ENCODE results near the gene FGF12.

FGF12 gene

GRCh38 chr3:192249516-192249915 lies 477.8 kb downstream of the FGF12 start:
- TF ChIP-seq CTCF (IDR thresholded peaks at IDR 0.05) = no peak

GRCh38 chr3:192246847-192247559 lies 480.3 kb downstream of the FGF12 start:
- no peak for TF ChIP-seq CTCF (IDR thresholded peaks at IDR 0.05)

- TF ChIP-seq CTCF (IDR thresholded peaks at IDR 0.05) = no peak
Observed at GRCh38 chr3:192244591-192244990, 482.8 kb downstream of the FGF12 start.

- no peak for TF ChIP-seq CTCF (IDR thresholded peaks at IDR 0.05)
Observed at GRCh38 chr3:192239956-192240355, 487.4 kb downstream of the FGF12 start.

GRCh38 chr3:192237992-192238608 lies 489.2 kb downstream of the FGF12 start:
- peak; percentile 23; the same call in 1 of the 2 replicates for TF ChIP-seq CTCF (IDR thresholded peaks at IDR 0.05)

GRCh38 chr3:192229866-192230265 lies 497.5 kb downstream of the FGF12 start:
- no peak for TF ChIP-seq CTCF (IDR thresholded peaks at IDR 0.05)

- TF ChIP-seq CTCF (IDR thresholded peaks at IDR 0.05) = no peak
Observed at GRCh38 chr3:192224634-192225155, 502.6 kb downstream of the FGF12 start.
